IMR-90 (cell line): ENCODE data around the gene SLC48A1.

Source experiments
- BHLHE40 ChIP-seq: fragments of 150-350 bp; IDR thresholded peaks from 2 replicates; pipeline ENCODE4 v1.6.1; 2016; ENCODE audit warnings: mild to moderate bottlenecking, low read depth, low read length
- CHD1 ChIP-seq: IDR thresholded peaks from 2 replicates; pipeline ENCODE4 v1.6.1; 2012; ENCODE audit warnings: low read depth, low read length, improper control_type of control experiment
- ELK1 ChIP-seq: fragments of 150-350 bp; IDR thresholded peaks from 2 replicates; pipeline ENCODE4 v1.6.1; 2016; ENCODE audit warnings: low read depth, mild to moderate bottlenecking, low read length, moderate library complexity, borderline replicate concordance
- MAFK ChIP-seq: IDR thresholded peaks from 2 replicates; pipeline ENCODE4 v1.6.1; 2012; ENCODE audit warnings: low read depth, low read length, improper control_type of control experiment
- MAZ ChIP-seq: IDR thresholded peaks from 2 replicates; pipeline ENCODE4 v1.6.1; 2012; ENCODE audit warnings: low read depth, mild to moderate bottlenecking, low read length, improper control_type of control experiment, moderate library complexity, borderline replicate concordance
- MXI1 ChIP-seq: IDR thresholded peaks from 2 replicates; pipeline ENCODE4 v1.6.1; 2012; ENCODE audit warnings: low read depth, mild to moderate bottlenecking, low read length, moderate library complexity, borderline replicate concordance
- POLR2A ChIP-seq: IDR thresholded peaks from 2 replicates; pipeline ENCODE4 v1.6.1; 2012; ENCODE audit warnings: mild to moderate bottlenecking, low read depth, low read length
- RFX5 ChIP-seq: IDR thresholded peaks from 2 replicates; pipeline ENCODE4 v1.8.0; 2012; ENCODE audit warnings: low read depth, mild to moderate bottlenecking, low read length, moderate library complexity
- TF ChIP-seq, protein P1 (sequence below): conservative IDR thresholded peaks from 2 replicates; pipeline ENCODE4 v1.5.1; 2012; ENCODE audit warnings: mild to moderate bottlenecking, low read depth, low read length, improper control_type of control experiment
- TF ChIP-seq, protein P2 (sequence below): fragments of 150-350 bp; IDR thresholded peaks from 2 replicates; pipeline ENCODE4 v1.6.1; 2017; ENCODE audit warnings: mild to moderate bottlenecking, antibody characterized with exemption, low read length, low read depth

DNA sequence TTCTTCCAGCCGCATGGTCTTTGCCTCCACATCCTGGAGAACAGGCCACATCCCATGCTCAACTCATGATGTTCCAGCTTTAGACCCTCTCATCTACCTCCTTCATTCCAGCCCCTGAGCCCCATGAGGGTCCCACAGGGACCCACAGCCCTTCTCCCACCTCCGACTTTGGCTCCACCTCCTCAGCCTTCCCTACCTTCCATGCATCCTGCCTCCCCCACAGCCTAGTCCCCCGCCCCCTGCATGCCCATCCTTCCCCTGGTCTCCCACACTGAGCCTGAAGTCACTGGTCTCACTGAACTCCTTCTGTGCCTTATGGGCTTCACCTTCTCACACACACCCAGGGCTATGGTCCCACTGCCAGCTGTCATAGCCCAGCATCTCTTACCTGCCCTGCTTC, 24.1 kb upstream of the SLC48A1 start:
- TF ChIP-seq, protein P1, sequence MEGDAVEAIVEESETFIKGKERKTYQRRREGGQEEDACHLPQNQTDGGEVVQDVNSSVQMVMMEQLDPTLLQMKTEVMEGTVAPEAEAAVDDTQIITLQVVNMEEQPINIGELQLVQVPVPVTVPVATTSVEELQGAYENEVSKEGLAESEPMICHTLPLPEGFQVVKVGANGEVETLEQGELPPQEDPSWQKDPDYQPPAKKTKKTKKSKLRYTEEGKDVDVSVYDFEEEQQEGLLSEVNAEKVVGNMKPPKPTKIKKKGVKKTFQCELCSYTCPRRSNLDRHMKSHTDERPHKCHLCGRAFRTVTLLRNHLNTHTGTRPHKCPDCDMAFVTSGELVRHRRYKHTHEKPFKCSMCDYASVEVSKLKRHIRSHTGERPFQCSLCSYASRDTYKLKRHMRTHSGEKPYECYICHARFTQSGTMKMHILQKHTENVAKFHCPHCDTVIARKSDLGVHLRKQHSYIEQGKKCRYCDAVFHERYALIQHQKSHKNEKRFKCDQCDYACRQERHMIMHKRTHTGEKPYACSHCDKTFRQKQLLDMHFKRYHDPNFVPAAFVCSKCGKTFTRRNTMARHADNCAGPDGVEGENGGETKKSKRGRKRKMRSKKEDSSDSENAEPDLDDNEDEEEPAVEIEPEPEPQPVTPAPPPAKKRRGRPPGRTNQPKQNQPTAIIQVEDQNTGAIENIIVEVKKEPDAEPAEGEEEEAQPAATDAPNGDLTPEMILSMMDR, result no peak
- TF ChIP-seq, protein P2, sequence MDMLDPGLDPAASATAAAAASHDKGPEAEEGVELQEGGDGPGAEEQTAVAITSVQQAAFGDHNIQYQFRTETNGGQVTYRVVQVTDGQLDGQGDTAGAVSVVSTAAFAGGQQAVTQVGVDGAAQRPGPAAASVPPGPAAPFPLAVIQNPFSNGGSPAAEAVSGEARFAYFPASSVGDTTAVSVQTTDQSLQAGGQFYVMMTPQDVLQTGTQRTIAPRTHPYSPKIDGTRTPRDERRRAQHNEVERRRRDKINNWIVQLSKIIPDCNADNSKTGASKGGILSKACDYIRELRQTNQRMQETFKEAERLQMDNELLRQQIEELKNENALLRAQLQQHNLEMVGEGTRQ, result no peak
- TF ChIP-seq POLR2A, result no peak
- TF ChIP-seq MAZ, result no peak
- TF ChIP-seq RFX5, result no peak
- no peak for TF ChIP-seq BHLHE40
- TF ChIP-seq MXI1, result no peak
- TF ChIP-seq ELK1, result no peak
- no peak for TF ChIP-seq CHD1
- TF ChIP-seq MAFK, result no peak
